ENCODE data around the gene DGCR8. TPM values are rescaled to one million over a fixed set of nuclear protein-coding genes. Genes with fewer than 3 reads are reported as not detected.

The DGCR8 gene
- total RNA-seq, 2 experiments from 2014 or later, result 64.9 to 67.9 TPM

GRCh38 chr22:20114506-20115475 lies 34.8 kb downstream of the DGCR8 start:
- POLR2A ChIA-PET, result no interaction called here
- CTCF ChIA-PET, result interaction anchor here (1.1 to 3.2 kb wide), 3 partner anchors 9 to 47 kb away, joined by 4 to 13 read pairs (median 7); no protein-coding TSS in a partner anchor

GRCh38 chr22:20115691-20116375 lies 35.8 kb downstream of the DGCR8 start, which contains the start of gene RANBP1:
Gene RANBP1, plus strand, starts transcription at chr22:20116104. Its CDS starts 81 bp downstream, at chr22:20116185.
- ChIA-PET POLR2A (interaction anchor here (0.9 to 2.8 kb wide), 3 partner anchors 8 to 34 kb away, joined by 3 to 16 read pairs (median 3); no protein-coding TSS in a partner anchor), CTCF (interaction anchor here (2.2 to 3.2 kb wide), 2 partner anchors 10 to 14 kb away, joined by 7 to 13 read pairs; no protein-coding TSS in a partner anchor)

- CTCF ChIA-PET, result interaction anchor here (1.0 to 3.2 kb wide), 4 partner anchors 8 to 15 kb away, joined by 3 to 14 read pairs (median 10); partner anchors contain the start of gene ZDHHC8
- POLR2A ChIA-PET, result interaction anchor here (0.9 to 2.8 kb wide), 4 partner anchors 9 to 35 kb away, joined by 3 to 17 read pairs (median 10); no protein-coding TSS in a partner anchor
These were observed 36.4 kb downstream of the DGCR8 start for GRCh38 chr22:20116376-20116950.

- ChIA-PET POLR2A (interaction anchor here (0.6 to 2.8 kb wide), 8 partner anchors 9 to 182 kb away, joined by 3 to 17 read pairs (median 3); no protein-coding TSS in a partner anchor), CTCF (interaction anchor here (1.0 to 3.2 kb wide), 4 partner anchors 9 to 146 kb away, joined by 3 to 14 read pairs (median 10); partner anchors contain the start of gene ZDHHC8)
These were observed 37.1 kb downstream of the DGCR8 start, which contains the start of gene TRMT2A for GRCh38 chr22:20116951-20117632. Gene TRMT2A, minus strand, starts transcription at chr22:20117226. Its CDS starts 320 bp downstream, at chr22:20116906.

- ChIA-PET CTCF (interaction anchor here (0.5 to 3.2 kb wide), 6 partner anchors 9 to 147 kb away, joined by 3 to 14 read pairs (median 6); partner anchors contain the start of gene ZDHHC8), POLR2A (interaction anchor here (0.6 to 2.8 kb wide), 6 partner anchors 9 to 182 kb away, joined by 3 to 17 read pairs (median 4); partner anchors contain the start of gene ZDHHC8)
These were observed 37.7 kb downstream of the DGCR8 start for GRCh38 chr22:20117633-20118299.

GRCh38 chr22:20118300-20119020 lies 38.4 kb downstream of the DGCR8 start:
- ChIA-PET CTCF (interaction anchor here (0.5 to 3.2 kb wide), 5 partner anchors 12 to 148 kb away, joined by 3 to 14 read pairs (median 8); partner anchors contain the start of gene ZDHHC8), POLR2A (interaction anchor here (0.9 to 2.8 kb wide), 4 partner anchors 11 to 181 kb away, joined by 3 to 17 read pairs (median 10); partner anchors contain the start of gene ZDHHC8)

- ChIA-PET CTCF (no interaction called here), POLR2A (no interaction called here)
These were observed 41.9 kb downstream of the DGCR8 start for GRCh38 chr22:20121856-20122415.

- CTCF ChIA-PET, result no interaction called here
These were observed 43.5 kb downstream of the DGCR8 start for GRCh38 chr22:20123366-20124082.

GRCh38 chr22:20124083-20124787 lies 44.2 kb downstream of the DGCR8 start:
- CTCF ChIA-PET, result no interaction called here

More at GRCh38 chr22:20123366-20124082, 43.5 kb downstream of the DGCR8 start:
- POLR2A ChIA-PET, result no interaction called here

GRCh38 chr22:20125201-20126174 lies 45.4 kb downstream of the DGCR8 start:
- CTCF ChIA-PET, result interaction anchor here (1.4 kb wide), 1 partner anchor 14 kb away, joined by 3 read pairs; no protein-coding TSS in a partner anchor
- POLR2A ChIA-PET, result no interaction called here

More at GRCh38 chr22:20124083-20124787, 44.2 kb downstream of the DGCR8 start:
- POLR2A ChIA-PET, result no interaction called here

GRCh38 chr22:20126284-20127029 lies 46.4 kb downstream of the DGCR8 start:
- POLR2A ChIA-PET, result no interaction called here
- CTCF ChIA-PET, result interaction anchor here (1.4 kb wide), 1 partner anchor 15 kb away, joined by 3 read pairs; no protein-coding TSS in a partner anchor

- CTCF ChIA-PET, result interaction anchor here (1.1 to 4.1 kb wide), 2 partner anchors 30 to 157 kb away, joined by 3 to 21 read pairs; no protein-coding TSS in a partner anchor
- POLR2A ChIA-PET, result interaction anchor here (0.5 kb wide), 1 partner anchor 14 kb away, joined by 3 read pairs; no protein-coding TSS in a partner anchor
These were observed 47.4 kb downstream of the DGCR8 start for GRCh38 chr22:20127318-20127868.
